Left hindlimb (tissue), 1 donor: Measurements from ENCODE around the gene ADGRV1.
"Not testable (repeated sequence)": the region's sequence is repeated elsewhere in the genome, so short reads cannot be mapped to it uniquely, and the experiment has no call there.

Experiments
- DNase-seq: peaks from one replicate; pipeline ENCODE4 v3.0.0-alpha.2; 2018

The ADGRV1 gene

GRCh38 chr5:91016954-91017700 is 458.5 kb downstream of the ADGRV1 start:
- no peak for DNase-seq

DNA sequence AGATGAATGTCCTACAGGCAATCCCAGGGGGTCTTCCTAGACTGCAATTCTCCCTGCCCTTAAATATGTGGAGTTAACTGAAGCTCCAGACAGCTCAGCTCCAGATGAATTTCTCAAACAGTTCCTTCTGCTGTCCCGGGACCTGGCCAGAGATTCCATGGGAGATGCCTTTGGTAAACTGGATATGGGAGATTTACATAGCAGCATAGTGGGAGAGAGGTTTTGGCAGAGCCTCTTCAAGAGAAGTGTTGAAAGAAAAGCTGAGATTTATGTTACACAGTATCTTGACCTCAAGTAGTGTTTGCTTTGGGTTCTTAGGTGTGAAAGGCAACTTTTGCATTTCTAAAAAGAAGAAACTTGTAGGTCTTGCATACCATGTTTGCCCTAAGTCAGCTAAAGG is 459.6 kb downstream of the ADGRV1 start:
- no peak for DNase-seq

DNA sequence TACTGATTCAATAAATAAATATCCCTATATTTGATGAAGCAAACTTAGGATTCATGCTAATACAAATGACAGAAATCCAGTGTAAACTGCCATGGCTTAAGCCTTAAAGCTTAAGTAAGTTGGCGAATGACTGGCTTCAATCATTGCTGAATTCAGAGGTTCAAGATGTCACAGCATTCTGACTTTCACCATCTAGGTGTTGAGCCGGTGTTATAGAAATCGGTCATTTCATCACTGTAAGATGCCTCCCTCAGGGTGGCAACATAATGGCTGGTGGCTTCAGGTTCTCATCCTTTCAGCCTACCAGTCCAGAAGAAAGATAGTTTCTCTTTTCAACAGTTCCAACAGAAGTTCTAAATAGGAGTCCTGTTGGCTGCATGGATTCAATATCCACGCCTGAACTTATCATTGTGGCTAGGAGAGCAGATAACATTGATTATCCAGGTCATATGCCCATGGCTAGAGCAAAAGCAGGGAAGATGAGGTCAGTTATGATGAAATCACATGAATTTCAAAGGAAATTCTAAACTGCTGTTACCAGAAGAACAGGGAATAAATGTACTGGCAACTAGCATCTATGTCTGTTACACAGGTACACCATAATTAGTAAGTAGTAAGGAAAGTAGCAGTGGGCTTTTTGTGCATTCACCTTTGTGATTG is 460.2 kb downstream of the ADGRV1 start:
- no peak for DNase-seq

GRCh38 chr5:91020065-91020800 is 461.6 kb downstream of the ADGRV1 start:
- DNase-seq, result no peak

DNA sequence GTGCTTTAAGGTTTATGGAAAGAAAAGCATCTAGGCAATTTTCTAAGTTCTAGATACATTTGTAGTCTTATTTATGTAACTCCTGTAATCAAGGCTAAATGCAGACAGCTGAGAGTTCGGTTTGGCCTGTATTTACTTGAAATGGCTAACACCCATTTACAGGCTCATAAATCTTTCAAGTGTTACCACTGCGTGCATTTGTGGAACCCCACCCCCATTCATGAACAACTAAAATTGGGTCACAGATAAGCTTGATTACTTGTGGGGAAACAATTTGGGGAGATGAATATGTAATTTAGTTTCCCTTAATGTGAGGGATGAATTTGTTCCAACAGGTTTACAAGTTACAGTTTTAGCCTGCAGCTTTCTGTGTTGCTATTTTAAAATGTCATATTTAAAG is 463.9 kb downstream of the ADGRV1 start:
- no peak for DNase-seq

- no peak for DNase-seq
Observed at GRCh38 chr5:91024206-91024605, 465.6 kb downstream of the ADGRV1 start.

- DNase-seq, result peak; percentile 50
Observed at GRCh38 chr5:91024727-91025126, 466.1 kb downstream of the ADGRV1 start.

GRCh38 chr5:91025449-91025848 is 466.9 kb downstream of the ADGRV1 start:
- DNase-seq, result no peak

GRCh38 chr5:91025956-91026355 is 467.4 kb downstream of the ADGRV1 start:
- no peak for DNase-seq

- no peak for DNase-seq
Observed at GRCh38 chr5:91026466-91026865, 467.9 kb downstream of the ADGRV1 start.

DNA sequence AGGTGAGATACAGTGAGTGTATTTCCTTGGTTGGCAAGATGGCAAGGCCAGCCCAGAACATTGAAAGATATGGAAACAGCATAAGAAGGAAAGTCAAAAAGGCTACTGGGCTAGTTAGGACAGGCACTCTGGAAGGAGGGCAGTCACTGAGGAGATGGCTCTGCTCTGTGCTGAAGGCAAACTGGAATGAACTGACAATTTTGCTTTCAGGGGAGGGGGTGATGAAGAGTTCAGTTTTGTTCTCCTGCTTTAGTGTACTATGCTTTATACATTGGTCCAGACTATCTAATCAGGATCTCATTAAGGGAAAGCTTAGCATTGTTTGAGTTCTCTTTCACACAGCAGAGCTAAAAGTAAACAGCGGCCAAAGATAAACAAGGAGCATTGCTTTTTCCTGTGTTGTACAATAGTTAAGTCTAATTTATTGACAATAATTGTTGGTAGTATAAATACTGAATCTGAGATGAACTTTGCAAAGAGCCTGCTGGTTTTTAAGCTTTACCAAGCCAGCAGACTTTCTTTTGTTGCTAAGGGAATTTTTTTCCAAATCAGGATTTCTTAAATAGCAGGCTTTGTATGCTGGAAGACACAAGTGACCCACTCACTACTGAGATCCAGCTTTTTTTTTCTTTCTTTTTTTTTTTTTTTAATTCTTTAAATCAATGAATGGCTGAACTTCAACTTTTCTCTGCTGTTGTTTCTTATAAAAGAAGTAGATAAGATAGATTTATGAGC is 469.0 kb downstream of the ADGRV1 start:
- DNase-seq, result no peak

DNA sequence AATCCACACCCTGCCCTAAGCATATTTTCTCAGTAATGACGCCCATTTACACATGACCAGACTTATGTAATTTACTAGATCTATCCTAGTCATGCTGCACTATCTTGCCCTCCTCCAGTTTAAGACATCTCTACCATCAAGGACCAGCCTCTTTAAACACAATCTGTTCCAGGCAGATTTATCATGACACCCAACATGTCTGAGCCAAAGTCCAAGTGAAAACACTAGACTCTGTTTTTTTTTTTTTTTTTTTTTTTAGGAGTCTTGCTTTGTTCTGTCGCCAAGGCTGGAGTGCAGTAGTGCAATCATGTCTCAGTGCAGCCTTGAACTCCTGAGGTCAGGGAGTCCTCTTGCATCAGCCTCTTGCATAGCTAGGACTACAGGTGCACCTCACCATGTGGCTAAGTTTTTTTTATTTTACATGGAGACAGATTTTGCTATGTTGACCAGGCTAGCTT is 469.9 kb downstream of the ADGRV1 start:
- DNase-seq, result no peak

DNA sequence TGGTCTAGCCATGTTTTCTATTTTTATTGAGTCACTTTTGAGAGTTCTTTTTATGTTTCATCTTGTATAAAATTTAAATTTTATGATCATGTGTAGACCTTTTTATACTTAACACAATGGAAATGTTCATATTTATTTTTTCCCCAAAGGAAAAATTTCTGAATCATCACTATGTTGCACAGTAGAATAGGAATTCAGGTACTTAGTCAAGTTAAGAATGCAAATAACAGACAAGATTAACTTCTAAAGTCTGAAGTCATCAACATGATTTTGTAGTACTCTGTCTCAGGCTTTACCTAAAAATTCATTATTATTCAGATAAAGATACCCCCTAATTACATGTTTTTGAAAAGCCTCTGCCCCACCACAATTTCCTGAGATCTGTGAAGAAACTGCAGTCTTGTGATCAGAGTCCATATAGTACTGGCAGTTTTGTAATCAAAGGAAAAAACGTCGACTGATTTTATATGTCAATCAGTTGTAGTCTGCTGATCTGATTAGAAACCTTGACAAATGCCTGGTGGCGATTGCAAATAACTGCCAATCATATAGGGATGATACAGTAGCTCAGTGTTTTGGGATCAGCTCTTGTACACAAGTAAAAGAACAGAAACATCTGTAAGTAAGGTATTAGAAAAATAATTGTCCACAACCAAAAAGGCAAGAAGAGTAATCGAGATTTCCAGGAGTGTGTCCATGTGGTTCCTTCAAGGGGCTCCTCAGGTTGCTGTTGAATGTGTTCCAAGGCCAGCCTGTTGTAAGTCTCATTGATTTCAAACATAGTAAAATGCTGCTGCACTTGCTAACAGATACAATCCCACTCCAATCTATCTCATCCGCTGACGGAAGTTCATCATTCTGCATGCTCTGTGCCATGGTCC is 472.2 kb downstream of the ADGRV1 start:
- DNase-seq, result no peak

GRCh38 chr5:91031402-91031752 is 472.8 kb downstream of the ADGRV1 start:
- DNase-seq, result no peak

DNA sequence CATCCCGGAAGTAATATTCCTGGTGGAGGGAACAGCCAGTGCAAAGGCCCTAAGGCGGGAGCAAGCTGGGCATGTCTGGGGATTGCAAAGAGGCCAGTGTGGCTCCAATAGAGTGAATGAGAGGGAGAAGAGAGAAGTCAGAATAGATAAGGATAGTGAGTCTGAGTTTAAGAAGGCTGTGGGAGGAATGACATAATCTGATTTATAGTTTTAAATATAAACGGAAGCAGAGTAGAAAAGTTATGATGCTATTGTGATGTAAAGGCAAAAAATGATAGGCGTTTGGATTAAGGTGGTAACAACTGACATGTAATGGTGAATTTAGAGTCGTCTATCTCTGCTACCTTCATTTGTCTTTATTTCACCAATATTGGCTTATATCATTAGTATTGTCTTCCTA is 473.5 kb downstream of the ADGRV1 start:
- DNase-seq, result no peak

GRCh38 chr5:91033370-91033769 is 474.8 kb downstream of the ADGRV1 start:
- no peak for DNase-seq

DNA sequence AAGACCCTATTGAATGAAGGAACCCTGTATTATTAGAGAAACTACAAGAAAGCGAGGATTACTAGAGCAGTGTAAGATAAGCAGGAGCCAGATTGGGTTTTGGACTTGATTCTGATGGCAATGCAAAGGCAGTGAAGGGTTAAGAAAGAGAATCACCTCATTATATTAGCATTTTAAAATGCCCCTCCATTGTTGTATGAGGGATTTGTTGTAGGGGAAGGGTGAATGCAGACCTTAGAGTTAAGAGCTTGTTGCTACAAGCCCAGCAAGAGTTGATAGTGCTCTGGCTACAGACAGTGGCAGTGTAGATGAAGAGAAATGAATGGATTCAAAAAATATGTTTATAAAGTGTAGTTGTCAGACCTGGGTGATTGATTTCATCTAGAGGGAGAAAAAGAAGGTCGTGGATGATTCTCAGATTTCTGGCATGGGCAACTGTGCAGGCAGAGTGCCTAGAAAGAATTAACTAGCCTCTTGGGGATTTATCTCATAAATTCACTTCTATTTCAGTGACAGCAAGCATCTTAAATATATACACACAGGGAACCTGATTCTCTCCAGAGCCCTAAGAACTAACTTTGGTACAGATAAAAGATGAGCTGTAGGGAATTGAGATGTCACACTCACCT is 479.7 kb downstream of the ADGRV1 start:
- DNase-seq, result no peak

- not testable (repeated sequence) for DNase-seq
Observed at GRCh38 chr5:91041132-91041531, 482.5 kb downstream of the ADGRV1 start.

DNA sequence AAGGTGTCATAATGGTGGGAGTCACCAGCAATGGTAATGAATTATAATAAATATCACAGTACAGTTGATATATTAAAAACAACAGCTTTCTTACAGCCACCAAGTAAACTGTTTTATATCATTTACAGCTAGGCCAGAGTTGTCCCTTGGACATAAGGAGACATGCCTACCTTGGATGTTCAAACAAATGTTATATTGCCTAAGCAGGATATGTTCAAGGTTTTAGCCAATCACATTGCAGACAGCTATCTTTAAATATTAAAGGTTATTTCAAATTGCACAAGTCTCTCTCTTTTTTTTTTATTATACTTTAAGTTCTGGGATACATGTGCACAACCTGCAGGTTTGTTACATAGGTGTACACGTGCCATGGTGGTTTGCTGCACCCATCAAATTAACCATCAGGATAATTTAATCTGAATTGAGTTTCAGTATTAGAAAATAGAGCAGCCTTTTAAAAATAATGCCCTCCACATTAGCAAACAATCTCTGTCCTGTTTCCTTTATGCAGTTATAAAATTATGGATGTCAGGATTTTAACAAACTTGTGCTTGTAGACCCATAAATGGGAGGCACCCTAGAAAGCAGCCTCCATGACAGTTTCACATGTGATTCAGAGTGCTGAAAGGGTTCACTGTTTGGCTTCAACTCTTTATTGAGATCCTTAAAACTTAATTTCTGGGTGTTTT is 483.8 kb downstream of the ADGRV1 start:
- DNase-seq, result no peak

GRCh38 chr5:91042936-91043255 is 484.3 kb downstream of the ADGRV1 start:
- no peak for DNase-seq

- no peak for DNase-seq
Observed at GRCh38 chr5:91048073-91048472, 489.5 kb downstream of the ADGRV1 start.
